Measurements from ENCODE around the gene UPF2. TPM values are rescaled to one million over a fixed set of nuclear protein-coding genes. Genes with fewer than 3 reads are reported as not detected.

The UPF2 gene
- total and polyA plus RNA-seq, 2 donors (not counting 1 experiment from before 2014, with no cell fraction given), result 8.9 to 60.0 TPM

GRCh38 chr10:11884706-11885423 lies 157.7 kb downstream of the UPF2 start:
- no peak for ATAC-seq (ENCODE audit: low read depth)
- intact Hi-C loops (cut with micrococcal nuclease), result no loop called here
- Mint-ChIP-seq H3K27ac (no peak overlapping the region), H3K9me3 (ENCODE audit: insufficient read depth) (no peaks in the 10 kb centered on the region), H3K27me3 (no peaks in the 10 kb centered on the region), H3K4me3 (no peak overlapping the region), H3K4me1 (no peaks in the 10 kb centered on the region)
- H3K9ac ChIP-seq (ENCODE audit: low read length), result no peak overlapping the region
- no peaks in the 10 kb centered on the region for H3K79me2 ChIP-seq (ENCODE audit: control insufficient read depth, insufficient read depth, low read length)
- 94% methylated on average over 6 of the region's 7 CpGs for WGBS (ENCODE audit: insufficient coverage)
- no peak overlapping the region for H3K4me2 ChIP-seq (replicated peaks; ENCODE audit: low read depth, low read length, poor library complexity, severe bottlenecking)
- no peak overlapping the region for H2AFZ ChIP-seq (ENCODE audit: insufficient read depth, low read depth, low read length, poor library complexity, severe bottlenecking)
- POLR2A ChIA-PET, result interaction anchor here (0.6 kb wide), 1 partner anchor 889 kb away, joined by 6 read pairs; no protein-coding TSS in a partner anchor
- peaks cover 0 to 6% of the 10 kb centered on the region in 2 donors for H3K4me1 ChIP-seq (ENCODE audit: control insufficient read depth in 2 of 2, insufficient read depth in 2 of 2, low read length in 2 of 2)
- no peak overlapping the region for H3K27ac ChIP-seq (ENCODE audit: low read length in 2 of 2)
- no peak for TF ChIP-seq EZH2 (IDR thresholded peaks at IDR 0.05; ENCODE audit: borderline replicate concordance, insufficient read depth, low read depth, low read length, poor library complexity, severe bottlenecking)
- no peak for TF ChIP-seq CTCF (IDR thresholded peaks at IDR 0.05)
- H3K4me3 ChIP-seq (ENCODE audit: control extremely low read depth in 1 of 5, extremely low read depth in 1 of 5, insufficient read depth in 1 of 5, low read depth in 2 of 5, low read length in 4 of 5), result no peak overlapping the region
- no peaks in the 10 kb centered on the region for H3K27me3 ChIP-seq (replicated peaks in 1 of 4; ENCODE audit: control extremely low read depth in 1 of 4, control insufficient read depth in 3 of 4, insufficient read depth in 4 of 4, low read length in 3 of 4)
- H3K9me3 ChIP-seq (ENCODE audit: control extremely low read depth in 1 of 3, control insufficient read depth in 2 of 3, insufficient read depth in 1 of 3, low read length in 2 of 3), result no peaks in the 10 kb centered on the region
- H4K20me1 ChIP-seq (ENCODE audit: control insufficient read depth, insufficient read depth, low read length, poor library complexity, severe bottlenecking), result no peaks in the 10 kb centered on the region
- CTCF ChIA-PET, result no interaction called here
- no peaks in the 10 kb centered on the region for H3K36me3 ChIP-seq (replicated peaks in 1 of 2; ENCODE audit: control extremely low read depth in 1 of 2, control insufficient read depth in 1 of 2, extremely low read depth in 1 of 2, insufficient read depth in 2 of 2, low read length in 1 of 2)
- DNase-seq, result no peak

GRCh38 chr10:11882646-11883375 lies 159.8 kb downstream of the UPF2 start:
- Histone ChIP-seq H2AFZ (ENCODE audit: insufficient read depth, low read depth, low read length, poor library complexity, severe bottlenecking) (no peak overlapping the region), H3K36me3 (replicated peaks in 1 of 2; ENCODE audit: control extremely low read depth in 1 of 2, control insufficient read depth in 1 of 2, extremely low read depth in 1 of 2, insufficient read depth in 2 of 2, low read length in 1 of 2) (no peaks in the 10 kb centered on the region), H4K20me1 (ENCODE audit: control insufficient read depth, insufficient read depth, low read length, poor library complexity, severe bottlenecking) (no peaks in the 10 kb centered on the region), H3K4me2 (replicated peaks; ENCODE audit: low read depth, low read length, poor library complexity, severe bottlenecking) (no peak overlapping the region), H3K27ac (ENCODE audit: low read length in 2 of 2) (no peak overlapping the region), H3K4me1 (ENCODE audit: control insufficient read depth in 2 of 2, insufficient read depth in 2 of 2, low read length in 2 of 2) (peaks cover 0 to 6% of the 10 kb centered on the region in 2 donors), H3K4me3 (ENCODE audit: control extremely low read depth in 1 of 5, extremely low read depth in 1 of 5, insufficient read depth in 1 of 5, low read depth in 2 of 5, low read length in 4 of 5) (no peak overlapping the region), H3K79me2 (ENCODE audit: control insufficient read depth, insufficient read depth, low read length) (no peaks in the 10 kb centered on the region), H3K27me3 (replicated peaks in 1 of 4; ENCODE audit: control extremely low read depth in 1 of 4, control insufficient read depth in 3 of 4, insufficient read depth in 4 of 4, low read length in 3 of 4) (peaks cover 0 to 3% (median 0%) of the 10 kb centered on the region in 4 experiments), H3K9me3 (ENCODE audit: control extremely low read depth in 1 of 3, control insufficient read depth in 2 of 3, insufficient read depth in 1 of 3, low read length in 2 of 3) (no peaks in the 10 kb centered on the region), H3K9ac (ENCODE audit: low read length) (no peak overlapping the region)
- ATAC-seq (ENCODE audit: low read depth) (no peak), DNase-seq (no peak)
- Mint-ChIP-seq H3K9me3 (ENCODE audit: insufficient read depth) (no peaks in the 10 kb centered on the region), H3K27me3 (no peaks in the 10 kb centered on the region), H3K4me3 (no peak overlapping the region), H3K27ac (no peak overlapping the region), H3K4me1 (no peaks in the 10 kb centered on the region)
- CTCF ChIA-PET, result no interaction called here
- 75% methylated on average over 11 of the region's 14 CpGs for WGBS (ENCODE audit: insufficient coverage)
- intact Hi-C loops (cut with micrococcal nuclease), result no loop called here
- TF ChIP-seq EZH2 (IDR thresholded peaks at IDR 0.05; ENCODE audit: borderline replicate concordance, insufficient read depth, low read depth, low read length, poor library complexity, severe bottlenecking), result no peak
- TF ChIP-seq CTCF (IDR thresholded peaks at IDR 0.05), result no peak
- POLR2A ChIA-PET, result no interaction called here

All from B cell (primary cell).